HG02973 (cell line): ENCODE results near the gene POU2F2.

ENCODE experiments used
- ATAC-seq: cut with Tn5 transposase; IDR thresholded peaks from one replicate; pipeline ENCODE4 v1.9.1; 2021; ENCODE audit warnings: moderate library complexity; ENCODE audit not compliant: unreplicated experiment

The POU2F2 gene

DNA sequence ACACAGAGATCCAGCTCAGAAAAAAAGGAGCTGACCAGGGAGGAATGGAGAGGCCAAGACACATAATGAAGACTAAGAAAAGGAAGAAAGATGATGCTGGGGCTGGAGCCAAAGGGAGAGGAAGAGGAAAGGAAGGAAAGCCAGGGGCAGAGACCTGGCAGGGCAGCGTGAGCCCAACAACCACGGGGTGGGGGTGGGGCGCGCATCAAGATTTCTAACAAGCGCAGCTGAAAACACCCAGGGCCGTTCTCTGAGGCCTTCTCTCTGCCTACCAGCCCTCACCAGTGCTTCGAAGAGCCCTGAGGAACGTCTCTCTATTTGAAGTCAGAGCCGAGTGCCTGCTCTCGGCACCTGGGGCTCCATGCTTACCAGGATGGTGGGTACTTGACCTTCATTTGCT is 23.6 kb upstream of the POU2F2 start:
- no peak for ATAC-seq

DNA sequence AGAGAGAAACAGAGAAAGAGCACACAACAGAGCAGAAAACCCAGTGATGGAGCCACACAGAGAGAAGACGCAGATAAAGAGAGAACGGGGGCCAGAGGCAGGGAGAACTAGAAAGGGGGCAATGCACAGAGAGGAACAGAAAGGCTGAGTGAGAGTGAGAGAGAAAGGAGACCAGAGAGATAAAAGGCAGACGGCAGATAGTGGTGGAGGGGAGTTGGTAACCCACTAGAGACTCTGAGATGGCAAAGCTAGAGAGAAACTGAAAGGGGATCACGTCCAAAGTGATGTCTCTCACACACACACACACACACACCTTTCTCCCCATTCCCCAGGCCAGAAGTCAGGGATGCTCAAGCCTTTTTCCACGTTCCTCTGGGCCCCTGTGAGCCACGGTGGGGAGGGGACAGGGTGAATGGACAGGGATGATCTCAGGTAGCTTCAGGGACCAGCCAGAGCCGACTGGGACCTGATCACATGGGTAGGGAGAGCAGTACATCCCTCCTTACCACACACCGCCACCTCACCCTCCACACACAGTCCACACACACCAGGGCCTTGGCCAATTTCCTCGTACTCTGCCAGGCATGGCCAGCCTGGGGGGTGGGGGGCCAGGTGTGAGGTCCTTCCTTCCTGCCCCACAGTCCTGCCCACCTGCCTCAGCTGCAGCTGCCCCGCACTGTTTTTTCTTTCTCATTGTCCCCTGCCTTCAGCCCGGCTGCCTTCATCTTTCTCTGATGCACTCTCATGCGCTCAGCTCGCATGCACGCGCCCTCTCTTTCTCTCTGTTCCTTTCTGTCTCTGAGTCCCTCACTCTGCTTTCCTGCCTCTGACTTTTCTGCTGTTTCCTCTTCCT is 22.5 kb upstream of the POU2F2 start:
- ATAC-seq, result no peak

DNA sequence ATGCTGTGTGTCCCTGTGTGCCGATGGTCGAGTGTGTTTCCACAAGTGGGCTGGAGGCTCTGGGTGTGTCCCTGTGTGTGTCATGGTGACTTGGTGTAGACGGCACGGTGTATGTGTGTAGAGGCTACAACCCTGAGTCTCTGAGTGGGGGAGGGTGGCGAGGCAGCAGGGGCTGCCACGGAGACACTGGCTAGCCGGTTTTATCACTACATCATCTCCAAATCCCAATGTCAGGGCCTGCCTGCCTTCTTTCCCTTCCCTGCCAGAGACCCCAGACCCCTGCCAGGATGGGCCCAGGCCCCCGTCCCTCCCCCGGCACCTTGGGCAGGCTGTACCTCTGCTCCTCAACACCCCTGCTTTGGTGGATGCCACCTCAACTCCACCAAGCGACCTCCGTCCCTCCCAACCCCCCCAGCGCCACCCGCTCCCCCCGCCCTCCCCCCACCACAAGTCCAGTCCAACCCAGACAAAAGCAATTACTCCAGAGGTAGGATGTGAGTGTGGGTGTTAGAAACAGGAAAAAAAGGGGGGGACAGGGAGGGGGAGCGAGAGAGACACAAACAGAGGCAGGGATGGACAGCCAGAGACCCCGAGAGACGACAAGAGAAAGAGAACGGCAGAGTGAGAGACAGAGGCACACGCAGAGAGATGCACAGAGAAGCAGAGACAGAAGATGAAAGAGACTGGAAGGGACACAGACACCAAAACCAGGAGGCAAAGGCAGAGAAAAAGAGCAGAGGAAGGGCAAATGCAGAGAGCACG is 21.6 kb upstream of the POU2F2 start:
- ATAC-seq, result no peak

DNA sequence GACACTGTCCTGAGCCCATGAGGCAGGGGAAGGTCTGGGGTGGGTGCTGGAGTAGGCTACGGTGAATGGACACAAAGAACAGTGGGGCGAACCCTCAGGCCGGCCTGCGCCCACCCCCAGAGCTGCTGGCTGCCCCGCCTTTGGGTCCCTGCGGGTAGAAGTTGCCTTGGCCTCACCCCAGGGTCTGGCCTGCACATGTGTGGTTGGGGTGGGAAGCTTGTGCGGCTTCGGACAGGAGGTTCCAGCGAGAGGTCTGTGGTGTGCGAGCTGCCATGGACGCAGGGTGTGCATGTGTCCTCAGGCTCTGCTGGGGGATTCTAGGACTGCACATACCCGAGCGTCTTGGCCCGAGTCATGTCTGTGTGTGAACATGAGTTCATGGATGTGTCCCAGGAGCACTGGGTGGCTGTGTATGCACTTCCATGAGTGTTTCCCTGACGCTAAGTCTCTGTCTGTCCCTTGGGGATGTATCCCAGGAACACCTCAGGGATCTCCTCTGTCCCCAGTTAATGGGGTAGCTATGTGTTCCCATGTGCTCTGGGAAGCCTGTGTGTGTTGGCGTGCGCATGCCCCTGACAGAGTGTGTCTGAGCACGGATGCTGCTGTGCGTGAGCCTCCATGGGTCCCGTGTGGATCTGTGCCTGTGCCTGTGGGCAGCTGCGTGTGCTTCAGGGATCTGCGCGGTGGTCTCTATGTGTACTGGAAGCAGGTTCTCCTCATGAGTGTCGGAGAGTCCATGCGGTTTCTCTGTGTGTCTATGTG is 20.8 kb upstream of the POU2F2 start:
- no peak for ATAC-seq

DNA sequence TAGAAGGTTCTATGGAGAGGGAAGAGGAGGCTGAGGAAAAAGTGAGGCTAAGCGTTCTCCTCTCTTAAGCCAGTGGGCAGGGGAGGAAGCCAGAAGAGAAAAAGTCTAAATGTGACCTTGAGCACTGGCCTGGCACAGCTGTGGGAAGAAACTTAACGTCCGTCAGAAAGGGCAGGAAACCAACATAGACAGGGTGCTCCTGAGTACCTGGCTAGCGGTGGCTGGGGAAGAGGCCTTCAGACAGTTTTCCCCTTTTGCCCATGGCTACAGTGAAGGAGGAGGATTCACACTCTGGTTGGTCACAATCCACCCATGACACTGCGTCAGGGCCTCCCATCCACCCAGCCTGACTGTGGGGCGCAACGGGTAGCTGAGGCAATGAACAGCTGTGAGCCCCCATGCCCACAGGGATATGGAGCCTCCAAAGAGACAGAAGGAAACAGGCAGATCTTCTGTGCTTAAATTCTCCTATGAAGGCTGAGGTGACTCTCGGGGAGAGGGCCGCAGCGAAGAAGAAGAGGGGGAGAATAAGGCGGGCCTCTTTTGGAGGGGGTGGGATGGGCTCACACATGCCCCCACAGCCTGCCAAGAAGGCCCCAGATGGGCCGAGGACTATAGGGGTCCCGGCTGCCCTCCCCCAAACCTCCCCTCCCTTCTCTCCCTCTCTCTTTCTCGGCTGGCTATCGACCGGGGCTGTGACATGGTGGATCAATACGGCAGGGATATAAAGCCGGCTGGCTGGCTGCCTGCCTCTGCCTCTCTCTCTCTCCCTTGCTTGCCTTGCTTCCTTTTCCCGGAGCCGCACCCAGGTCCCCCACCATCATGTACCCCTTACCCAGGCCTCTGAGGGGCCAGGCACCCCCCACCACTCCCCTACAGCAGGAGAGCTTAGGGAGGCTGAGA is 19.8 kb upstream of the POU2F2 start:
- no peak for ATAC-seq

DNA sequence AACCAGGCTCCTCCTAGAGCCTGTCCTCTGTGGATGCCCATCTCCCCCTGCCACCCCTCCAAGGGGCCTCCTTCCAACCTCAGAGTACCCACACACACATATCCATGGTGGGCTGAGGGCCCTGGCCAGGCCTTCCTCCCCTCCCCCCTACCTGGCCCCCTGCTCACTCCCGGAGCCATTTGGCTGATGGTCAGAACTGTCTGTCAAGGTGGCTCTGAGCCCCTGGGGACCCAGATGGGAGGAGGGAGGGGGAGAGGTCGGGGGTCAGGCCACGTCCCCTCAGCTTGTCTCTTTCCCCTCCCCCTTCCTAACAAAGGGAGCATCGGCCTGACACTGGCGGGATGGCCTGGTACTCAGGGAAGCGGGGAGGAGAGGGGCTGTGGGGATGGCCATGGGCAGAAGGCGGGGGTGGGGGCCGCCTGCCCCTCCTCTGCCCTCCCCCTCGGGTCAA is 18.7 kb upstream of the POU2F2 start:
- no peak for ATAC-seq

DNA sequence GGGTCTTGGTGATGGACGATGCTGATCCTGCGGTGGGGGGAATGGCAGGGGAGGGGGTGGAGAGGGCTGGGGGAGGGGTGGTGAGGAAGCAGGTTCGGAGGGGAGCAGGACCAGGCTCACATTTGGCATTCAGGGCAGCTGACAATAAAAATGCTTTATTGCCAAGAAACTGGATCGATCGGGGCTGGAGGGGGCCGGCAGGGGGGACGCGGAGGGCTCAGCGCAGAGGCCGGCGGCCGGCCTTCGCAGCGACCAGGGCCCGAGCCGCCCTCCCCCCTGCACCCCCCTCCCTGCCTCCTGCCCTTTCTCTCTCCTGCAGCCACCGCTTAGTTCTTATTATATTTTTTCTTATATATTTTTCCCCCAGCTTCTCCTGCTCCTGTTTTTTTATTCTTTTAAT is 18.1 kb upstream of the POU2F2 start:
- ATAC-seq, result no peak

DNA sequence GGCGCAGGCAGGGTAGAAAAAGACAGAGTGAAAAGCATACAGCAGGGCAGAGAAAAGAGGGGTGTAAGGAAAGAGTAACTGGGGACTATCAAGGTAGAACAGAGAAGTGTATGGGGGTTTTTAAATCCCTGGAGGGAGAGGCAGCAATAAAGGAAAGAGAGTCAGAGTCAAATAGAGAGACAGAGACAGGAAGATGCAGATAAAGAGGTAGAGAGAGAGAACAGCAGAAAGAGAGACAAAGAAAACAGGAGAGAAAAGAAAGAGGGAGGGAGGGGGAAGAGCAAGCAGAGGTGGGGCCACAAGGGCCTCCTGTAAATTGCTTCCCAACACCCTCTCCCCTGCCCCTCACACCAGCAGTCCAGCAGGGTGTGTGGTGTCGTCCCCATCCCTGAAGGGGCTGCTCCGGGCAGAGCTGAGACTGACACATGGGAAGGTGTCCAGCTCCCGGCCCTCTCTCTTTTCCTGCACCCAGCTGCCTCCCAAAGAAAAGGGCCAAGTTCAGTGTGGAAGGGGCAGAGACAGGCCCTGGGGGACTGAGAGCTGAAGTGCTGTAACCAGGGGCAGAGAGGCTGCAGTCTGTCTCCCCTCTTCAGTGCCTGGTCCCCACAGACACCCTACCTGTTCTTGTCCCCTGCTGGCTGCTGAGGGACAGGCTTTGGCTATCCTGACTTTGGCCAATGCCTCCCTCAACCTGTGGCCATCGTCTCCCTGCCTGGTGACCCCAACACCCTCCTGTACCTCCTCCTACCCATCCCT is 17.4 kb upstream of the POU2F2 start:
- ATAC-seq, result no peak

DNA sequence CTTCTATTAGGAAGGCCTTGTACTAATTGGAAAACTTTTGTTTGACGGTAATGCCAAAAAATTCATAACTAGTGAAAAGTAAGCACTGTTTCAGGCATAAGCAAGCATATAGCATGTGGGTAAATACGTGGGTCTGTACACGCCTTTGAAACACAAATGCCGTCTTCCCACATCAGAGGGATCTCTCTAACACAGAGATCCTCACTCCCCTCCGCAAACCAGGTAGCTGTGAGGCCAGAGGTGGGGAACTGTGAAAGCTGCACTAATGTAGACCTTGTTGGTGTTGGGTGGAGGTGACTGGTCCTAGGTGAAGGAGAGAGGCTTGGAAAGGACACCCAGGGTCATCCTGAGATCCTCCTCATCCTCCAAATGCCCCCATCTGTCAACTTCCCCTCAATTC is 16.0 kb upstream of the POU2F2 start:
- ATAC-seq, result no peak

DNA sequence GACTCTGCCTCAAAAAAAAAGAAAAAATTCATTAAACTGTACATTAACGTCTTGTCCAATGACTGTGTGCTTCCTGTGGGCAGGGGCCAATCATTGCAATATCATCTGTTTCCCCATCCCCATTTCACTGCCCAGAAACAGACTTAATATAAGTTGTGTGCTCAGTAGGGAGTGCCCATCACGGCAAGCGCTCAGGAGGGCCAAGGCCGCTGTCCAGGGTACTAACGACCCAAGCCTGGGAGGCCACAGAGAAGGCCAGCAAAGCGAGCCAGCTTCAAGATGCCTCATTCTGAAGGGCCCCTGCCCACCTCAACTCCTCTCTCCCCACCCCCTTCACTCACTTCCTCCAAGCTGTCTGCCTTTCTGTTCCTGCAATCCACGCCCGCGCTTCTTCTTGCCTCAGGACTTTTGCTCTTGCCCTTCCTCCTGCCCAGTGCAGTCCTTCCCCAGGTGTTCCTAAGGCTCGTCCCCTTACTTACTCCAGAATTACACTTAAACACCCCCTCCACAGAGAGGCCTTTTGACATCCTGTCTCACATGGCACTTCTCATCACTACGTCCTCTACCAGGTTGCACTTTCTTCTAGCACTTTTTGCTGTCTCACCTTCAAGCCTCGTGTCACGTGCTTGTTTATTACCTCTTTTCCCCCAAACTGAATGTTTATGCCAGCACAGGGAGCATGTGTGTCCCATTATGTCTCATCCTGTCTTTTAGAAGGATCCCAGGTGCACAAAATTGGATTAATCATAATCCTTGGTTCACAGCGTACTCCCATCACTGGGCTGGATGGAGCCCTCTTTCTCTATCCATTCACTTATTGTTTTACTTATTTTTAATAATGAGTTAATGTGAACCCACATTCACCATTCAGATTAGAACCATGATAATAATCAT is 11.3 kb upstream of the POU2F2 start:
- no peak for ATAC-seq

DNA sequence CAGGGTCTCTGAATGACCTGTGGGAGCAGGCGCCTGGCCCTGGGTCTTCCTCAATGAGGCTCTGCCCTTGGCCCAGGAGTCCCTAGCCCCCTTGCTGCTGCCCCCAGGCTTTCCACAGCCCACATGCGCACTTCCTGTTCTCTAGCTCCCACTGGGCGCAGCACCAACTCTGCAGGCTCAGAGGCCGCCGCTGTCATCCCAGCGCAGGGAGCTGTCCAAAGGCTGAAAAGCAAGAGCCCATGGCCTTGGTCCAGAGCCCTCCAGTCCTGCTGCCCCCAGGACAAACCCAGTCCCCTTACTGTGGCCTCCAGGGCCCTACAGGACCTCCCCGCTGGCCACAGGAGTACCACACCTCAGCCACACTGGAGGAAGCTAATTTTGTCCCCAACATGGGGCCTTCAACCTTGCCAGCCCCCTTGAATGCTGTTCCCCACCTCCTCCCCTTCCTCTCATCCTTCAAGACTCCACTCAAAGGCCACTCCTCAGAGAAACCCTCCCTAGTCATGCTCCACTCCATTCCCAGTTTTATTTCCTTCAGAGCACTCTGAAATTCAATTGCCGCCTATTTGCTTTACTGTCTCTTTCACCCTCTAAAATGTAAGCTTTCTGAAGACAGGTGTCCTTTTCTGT is 8.0 kb upstream of the POU2F2 start:
- ATAC-seq, result no peak

DNA sequence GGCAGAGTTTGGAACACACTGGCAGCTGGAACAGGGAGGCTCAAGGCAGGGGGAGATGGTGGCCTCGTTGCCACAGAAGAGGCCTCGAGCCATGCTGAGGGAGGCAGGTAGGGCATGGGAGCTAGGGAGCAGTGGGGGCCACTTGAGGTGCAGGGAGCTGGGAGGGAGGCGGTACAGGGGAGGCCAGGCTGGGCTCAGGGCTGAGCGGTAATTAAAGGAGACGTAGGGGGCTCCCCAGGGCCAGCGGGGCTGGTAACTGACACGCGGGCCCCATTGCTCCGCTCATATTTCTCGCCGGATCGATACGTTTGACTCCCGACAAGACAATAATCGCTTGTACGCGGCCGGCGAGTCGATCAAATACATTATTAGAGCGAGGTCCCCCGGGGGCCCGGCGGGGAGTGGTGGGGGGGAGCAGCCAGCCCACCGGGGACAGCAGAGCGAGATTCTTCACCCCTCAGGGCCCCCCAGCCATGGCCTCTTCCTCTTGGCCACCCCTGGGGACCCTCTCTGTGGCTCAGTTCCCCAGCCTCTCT is 2.4 kb upstream of the POU2F2 start:
- no peak for ATAC-seq

DNA sequence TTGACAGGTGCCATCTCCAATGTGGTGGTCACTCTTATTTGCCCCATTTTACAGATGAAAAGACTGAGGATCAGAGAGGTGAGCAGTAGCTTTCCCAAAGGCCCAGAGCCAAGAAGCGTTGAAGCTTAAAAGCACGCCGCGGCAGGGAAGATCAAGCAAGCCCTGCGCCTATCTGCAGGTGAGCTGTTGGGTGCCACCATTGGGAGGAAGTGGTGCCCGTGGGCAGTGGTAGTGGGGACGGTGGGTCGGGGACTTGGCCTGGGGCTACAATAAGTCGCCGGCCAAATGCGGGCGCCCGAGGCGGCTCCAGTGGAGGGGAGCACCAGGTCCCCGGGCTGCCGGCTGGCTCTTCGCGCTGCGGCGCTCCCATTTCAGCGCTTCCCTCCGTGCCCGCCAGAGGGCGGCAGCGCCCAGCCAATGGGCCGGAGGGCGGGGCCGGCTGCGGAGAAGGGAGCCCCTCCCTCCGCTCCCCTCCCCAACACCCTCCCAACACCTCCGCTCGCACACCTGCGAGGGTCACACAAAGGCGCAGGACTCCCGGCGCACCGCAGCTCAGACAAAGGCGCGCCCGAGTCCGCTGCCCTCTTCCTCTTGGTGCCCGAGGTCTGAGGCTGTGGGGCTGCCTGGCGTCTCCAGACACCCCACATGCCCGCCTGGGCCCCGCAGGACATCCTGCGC is 744 bp upstream of the POU2F2 start:
- peak; percentile 38 for ATAC-seq

DNA sequence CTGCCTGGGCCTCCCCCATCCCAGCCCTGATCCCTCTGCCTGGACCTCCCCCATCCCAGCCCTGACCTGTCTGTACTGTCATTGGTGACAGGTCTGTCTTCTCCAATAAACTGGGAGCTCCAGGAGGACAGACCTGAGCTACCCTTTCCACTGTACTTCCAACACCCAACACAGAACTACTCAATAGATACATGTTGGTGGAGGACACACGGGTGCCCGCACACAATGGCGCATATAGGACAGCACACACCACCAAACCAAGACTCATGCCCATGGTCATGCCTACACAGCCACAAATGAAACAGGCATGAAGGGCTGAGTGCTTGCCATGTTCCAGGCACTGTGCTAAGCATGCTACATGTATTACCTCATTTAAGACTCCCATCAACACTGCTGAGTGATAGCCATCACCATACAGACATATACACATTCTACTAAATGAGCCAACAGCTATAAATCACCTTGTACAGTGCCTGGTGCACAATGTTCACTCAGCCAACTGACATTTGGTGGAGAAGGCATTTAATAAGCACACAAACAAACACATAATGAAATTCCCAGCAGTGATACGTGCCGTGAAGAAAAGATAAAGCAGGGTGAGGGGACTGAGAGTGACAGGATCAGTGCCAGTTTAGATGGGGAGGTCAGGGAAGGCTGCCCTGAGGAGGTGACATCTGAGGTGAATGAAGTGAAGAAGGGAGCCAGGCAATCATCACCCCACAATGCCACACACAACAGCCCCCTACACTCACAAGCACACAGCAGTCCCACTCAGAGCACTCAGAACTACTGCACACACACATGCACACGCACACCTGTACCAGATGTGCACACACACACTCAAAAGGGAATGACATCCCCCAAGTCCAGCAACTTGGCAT is 857 bp downstream of the POU2F2 start:
- ATAC-seq, result no peak

DNA sequence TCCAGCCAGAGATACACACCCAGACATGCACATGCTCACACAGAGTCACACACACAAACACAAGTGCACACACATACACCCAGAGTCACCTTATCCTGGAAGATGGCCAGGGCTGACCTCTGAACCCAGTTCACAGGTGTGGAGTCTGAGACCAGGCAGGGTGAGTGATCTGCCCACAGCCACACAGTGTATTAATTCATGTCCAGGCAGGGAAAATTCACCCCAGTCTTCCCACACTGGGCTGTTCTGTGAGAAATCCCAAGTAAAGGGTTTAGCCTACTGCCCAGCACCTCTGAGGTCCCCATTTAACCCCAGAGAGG is 2.0 kb downstream of the POU2F2 start:
- no peak for ATAC-seq

DNA sequence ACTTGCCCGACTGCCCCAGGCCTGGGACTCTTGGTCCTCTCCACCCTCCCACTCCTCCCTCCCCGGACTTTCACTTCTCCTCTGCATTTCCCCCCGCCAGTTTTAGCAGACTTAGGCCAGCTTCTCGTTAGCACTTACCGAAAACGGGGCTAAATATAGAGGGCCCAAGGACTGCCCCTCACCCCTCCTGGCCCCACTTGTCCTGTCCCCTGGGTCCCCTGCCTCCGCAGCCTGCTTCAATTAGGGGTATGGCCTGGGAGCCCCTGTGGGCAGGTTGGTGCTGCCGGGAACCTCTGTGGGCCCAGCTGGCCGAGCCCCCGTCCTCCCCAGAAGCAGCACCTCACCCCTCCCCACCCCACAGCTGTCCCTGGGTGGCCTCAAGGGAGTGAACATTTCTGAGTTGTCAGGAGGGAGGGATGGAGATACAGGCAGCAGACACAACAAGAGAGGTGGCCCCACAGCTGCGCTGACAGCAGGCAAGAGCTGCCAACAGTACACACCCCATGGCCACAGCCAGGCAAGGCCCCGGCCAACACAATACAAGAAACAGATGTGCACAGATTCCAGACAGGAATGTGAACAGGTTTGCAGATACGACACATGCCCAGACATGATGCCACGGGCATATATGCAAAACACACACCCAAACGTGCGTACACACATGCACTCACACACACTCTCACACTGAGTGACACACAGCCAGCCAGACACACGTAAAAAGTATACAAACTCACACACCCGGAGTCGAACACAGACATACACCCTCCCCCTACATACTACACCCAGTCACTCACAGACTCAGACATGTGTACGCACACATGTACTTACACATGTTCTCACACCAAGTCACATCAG is 2.6 kb downstream of the POU2F2 start:
- ATAC-seq, result peak; percentile 40
